Measurements from ENCODE around the gene MAGEB3.

The MAGEB3 gene

GRCh38 chrX:30275498-30275897 is 45.0 kb downstream of the MAGEB3 start:
- in situ Hi-C loops (cut with HindIII; ENCODE audit: low sequenced_read_pairs): no loop called here

DNA sequence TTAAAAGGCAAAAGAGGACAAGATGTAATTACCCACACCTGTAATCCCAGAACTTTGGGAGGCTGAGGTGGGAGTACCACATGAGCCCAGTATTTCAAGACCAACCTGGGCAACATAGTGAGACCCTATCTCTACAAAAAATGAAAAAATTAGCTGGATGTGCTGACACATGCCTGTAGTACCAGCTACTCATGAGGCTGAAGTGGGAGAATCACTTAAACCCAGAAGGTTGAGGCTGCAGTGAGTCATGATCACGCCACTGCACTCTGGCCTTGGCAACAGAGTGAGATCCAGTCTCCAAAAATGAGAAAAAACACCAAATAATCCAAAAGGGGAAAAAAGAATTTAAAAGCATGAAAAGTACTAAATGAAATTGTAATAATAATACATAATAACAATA is 47.9 kb downstream of the MAGEB3 start:
- in situ Hi-C loops (cut with HindIII; ENCODE audit: low sequenced_read_pairs): no loop called here

GRCh38 chrX:30280428-30280827 is 50.0 kb downstream of the MAGEB3 start:
- in situ Hi-C loops (cut with HindIII; ENCODE audit: low sequenced_read_pairs): no loop called here

DNA sequence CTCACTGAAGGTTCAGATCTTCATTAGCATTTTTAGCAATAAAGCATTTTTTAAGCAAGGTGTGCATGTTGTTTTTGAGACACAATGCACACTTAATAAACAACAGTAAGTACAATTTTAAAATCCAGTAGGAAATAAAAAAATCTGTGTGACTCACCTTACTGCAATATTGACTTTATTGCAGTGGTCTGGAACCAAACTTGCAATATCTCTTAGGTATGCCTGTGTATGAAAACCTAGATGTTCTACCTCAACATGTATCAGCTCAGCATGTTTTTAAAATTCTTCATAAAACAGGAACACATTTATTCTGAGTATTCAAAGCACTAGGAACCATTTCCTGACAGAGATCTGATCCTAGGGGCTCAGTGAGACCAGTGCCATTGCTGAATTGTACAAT is 52.1 kb downstream of the MAGEB3 start:
- in situ Hi-C loops (cut with HindIII; ENCODE audit: low sequenced_read_pairs): no loop called here

- in situ Hi-C loops (cut with HindIII; ENCODE audit: low sequenced_read_pairs): no loop called here
Measured at GRCh38 chrX:30283456-30284200, 53.2 kb downstream of the MAGEB3 start.
